MG63 (cell line): ENCODE data around the gene ANKRD39. TPM values are rescaled to one million over a fixed set of nuclear protein-coding genes. Genes with fewer than 3 reads are reported as not detected.
A peak's percentile ranks its signal among the peaks of the same experiment; 100 is the strongest.

ENCODE experiments used
- DNase-seq: peaks from one replicate; pipeline ENCODE4 v3.0.0-alpha.2; 2020
- H3K27me3 ChIP-seq: fragments of 250-450 bp; sonication (Bioruptor Pico); 2 replicates; pipeline ENCODE4 v1.5.1; 2020; ENCODE audit warnings: mild to moderate bottlenecking, moderate library complexity
- H3K36me3 ChIP-seq: fragments of 250-450 bp; sonication (Bioruptor Pico); 2 replicates; pipeline ENCODE4 v1.5.1; 2020; ENCODE audit warnings: mild to moderate bottlenecking, moderate library complexity
- H3K4me3 ChIP-seq: fragments of 250-450 bp; sonication (Bioruptor Pico); 2 replicates; pipeline ENCODE4 v1.5.1; 2020; ENCODE audit warnings: mild to moderate bottlenecking, moderate library complexity
- H3K9me3 ChIP-seq: fragments of 250-450 bp; sonication (Bioruptor Pico); 2 replicates; pipeline ENCODE4 v1.5.1; 2020; ENCODE audit warnings: mild to moderate bottlenecking, moderate library complexity
- total RNA-seq: library from RNA; depleted of rRNA; stranded (reverse); fragments of >200 nt; shearing (Covaris generic); gene quantifications from 2 replicates; pipeline ENCODE4 v1.2.3, GENCODE V29; 2014; ENCODE audit warnings: low replicate concordance; rRNA removed

The ANKRD39 gene, protein sequence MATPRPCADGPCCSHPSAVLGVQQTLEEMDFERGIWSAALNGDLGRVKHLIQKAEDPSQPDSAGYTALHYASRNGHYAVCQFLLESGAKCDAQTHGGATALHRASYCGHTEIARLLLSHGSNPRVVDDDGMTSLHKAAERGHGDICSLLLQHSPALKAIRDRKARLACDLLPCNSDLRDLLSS
- 9.2 and 14.1 TPM in 2 replicates for total RNA-seq

DNA sequence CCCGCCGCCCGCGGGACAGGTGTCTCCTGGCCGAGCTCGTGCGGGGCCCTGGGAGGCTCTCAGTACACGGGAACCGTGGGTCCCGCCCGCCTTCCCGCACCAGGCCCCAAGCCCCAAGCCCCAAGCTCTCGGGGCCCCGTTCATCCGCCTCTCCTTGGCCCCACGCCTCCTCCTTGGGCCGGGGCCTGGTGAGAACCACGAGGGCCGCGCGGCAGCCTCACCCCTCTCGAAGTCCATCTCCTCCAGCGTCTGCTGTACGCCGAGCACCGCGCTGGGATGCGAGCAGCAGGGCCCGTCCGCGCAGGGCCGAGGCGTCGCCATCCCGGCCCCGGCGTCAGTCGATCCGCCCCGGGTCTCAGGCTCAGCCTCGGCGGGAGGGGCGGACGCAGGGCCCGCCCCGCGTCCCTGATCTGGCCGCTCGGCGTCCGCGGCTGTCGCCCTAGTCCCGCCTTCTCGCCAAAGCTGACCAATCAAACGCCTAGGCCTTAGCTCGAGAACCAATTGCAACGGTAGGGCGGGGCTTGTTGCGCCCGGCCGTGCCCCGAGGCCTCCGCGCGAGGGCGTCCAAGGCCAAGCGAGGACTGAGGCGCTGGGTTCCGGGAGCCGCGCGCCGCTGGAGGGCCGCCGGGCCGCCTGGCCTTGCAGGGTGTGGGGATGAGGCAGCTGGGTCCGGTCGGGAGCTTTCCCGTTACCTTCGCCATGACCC, at the start of gene ANKRD39:
TSS of gene ANKRD39 (minus strand) at position 350 of the 706 bp plus-strand sequence. CDS start at position 321, 29 bp downstream.
- Histone ChIP-seq H3K4me3 (peak within 1 kb of the TSS; percentile 80), H3K9me3 (no peaks in the 10 kb centered on the region)

DNA sequence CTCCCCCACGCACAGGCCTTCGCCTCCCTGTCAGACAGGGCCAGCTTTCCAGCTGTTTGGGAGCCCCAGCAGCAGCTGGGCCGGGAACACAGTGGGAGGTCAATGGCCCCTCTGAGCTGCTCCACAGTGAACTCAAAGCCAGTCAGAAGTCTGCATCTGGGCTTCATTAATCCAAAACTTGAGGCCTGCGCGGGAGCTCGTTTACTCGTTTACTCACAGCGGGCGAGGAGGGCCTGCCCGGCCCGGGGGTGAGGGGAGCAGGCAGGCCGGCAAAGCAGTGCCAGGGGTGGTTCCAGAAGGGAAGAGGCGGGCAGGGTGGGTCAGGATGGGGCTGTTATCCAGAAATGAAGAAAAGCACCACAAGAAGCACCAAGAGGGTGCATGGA, 48.9 kb upstream of the ANKRD39 start:
- peak; percentile 81 for DNase-seq
- Histone ChIP-seq H3K36me3 (no peaks in the 10 kb centered on the region), H3K4me3 (peak overlapping the region; percentile 21), H3K9me3 (no peaks in the 10 kb centered on the region), H3K27me3 (no peaks in the 10 kb centered on the region)

More for the DNA sequence above, at the start of gene ANKRD39:
- peak; percentile 96 for DNase-seq
- H3K36me3 ChIP-seq = peaks cover 16% of the 10 kb centered on the region
- no peaks in the 10 kb centered on the region for H3K27me3 ChIP-seq

DNA sequence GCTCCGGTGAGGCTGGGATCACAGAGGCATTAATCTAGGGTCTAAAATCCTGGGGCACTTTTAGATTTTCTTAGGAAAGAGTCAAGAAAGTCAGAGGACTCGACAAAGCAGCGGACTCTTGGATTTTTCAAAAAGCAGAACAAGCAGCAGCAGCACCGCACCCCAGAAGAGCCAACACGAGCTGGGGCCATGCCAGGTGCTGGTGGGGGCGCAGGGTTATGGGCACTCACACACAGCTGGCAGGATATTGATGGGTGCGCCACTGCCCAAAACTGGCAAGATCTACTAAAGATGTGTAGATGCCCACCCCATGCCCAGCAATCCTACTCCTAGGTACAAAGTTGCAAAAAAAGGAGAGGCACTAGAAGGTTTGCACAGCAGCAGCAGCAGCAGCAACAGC, 46.0 kb upstream of the ANKRD39 start:
- H3K9me3 ChIP-seq = no peaks in the 10 kb centered on the region

DNA sequence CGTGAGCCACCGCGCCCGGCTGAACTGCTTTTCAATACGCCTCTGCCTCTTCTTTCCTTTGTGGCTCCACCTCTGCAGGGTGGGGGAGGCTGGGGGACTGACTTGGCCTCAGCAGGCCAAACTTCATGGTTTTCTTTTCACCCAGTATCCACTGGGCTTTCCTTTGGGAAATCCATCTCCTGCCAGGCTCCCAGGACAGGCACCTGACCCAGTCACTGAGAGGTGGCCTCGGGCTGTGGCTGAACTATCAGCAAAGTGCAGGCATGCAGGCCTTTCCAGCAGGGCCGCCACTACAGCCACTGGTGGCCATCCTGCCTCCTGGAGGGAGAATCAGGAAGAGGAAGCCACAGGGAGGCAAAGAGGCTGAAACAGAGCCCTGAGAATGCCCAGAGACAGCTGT, 45.5 kb upstream of the ANKRD39 start:
- Histone ChIP-seq H3K9me3 (no peaks in the 10 kb centered on the region), H3K27me3 (no peaks in the 10 kb centered on the region), H3K4me3 (no peak overlapping the region), H3K36me3 (no peaks in the 10 kb centered on the region)
- DNase-seq = no peak

More for the DNA sequence above, 46.0 kb upstream of the ANKRD39 start:
- Histone ChIP-seq H3K4me3 (no peak overlapping the region), H3K27me3 (no peaks in the 10 kb centered on the region), H3K36me3 (no peaks in the 10 kb centered on the region)
- no peak for DNase-seq

DNA sequence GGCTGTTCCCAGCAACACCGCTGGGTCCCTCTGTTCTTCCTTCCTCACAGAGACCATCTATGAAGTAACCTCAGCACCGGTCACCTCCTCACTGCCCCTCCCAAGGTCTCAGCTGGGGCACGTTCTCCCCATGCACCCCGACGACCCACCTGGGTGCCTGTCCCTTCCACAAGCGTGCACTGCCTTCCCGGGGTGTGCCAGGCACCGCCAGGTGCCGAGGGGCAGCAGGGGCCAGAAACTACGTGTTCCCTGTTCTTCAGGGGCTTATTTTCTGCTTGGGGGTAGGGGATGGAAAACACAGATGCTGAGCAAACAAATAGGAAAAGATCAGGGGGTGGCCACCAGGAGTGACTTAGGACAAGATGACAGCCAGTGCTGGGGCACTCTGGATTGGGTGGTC, 42.4 kb upstream of the ANKRD39 start:
- DNase-seq = no peak
- H3K27me3 ChIP-seq = no peaks in the 10 kb centered on the region
- no peak overlapping the region for H3K4me3 ChIP-seq
- no peaks in the 10 kb centered on the region for H3K36me3 ChIP-seq
- H3K9me3 ChIP-seq = no peaks in the 10 kb centered on the region

DNA sequence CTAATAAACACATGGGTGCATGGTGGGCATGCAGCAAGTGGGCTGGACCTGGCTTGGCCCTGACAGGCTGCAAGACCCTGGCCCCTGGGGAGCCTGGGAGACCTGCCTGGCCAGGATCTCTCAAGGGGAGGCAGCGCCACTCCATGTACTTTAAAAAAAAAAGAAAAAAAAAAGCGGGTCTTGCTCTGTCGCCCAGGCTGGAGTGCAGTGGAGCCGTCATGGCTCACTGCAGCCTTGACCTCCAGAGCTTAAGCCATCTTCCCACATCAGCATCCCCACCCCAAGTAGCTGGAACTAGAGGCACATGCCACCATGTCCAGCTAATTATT, 41.6 kb upstream of the ANKRD39 start:
- Histone ChIP-seq H3K36me3 (no peaks in the 10 kb centered on the region), H3K9me3 (no peaks in the 10 kb centered on the region), H3K27me3 (no peaks in the 10 kb centered on the region), H3K4me3 (no peak overlapping the region)
- DNase-seq = no peak

DNA sequence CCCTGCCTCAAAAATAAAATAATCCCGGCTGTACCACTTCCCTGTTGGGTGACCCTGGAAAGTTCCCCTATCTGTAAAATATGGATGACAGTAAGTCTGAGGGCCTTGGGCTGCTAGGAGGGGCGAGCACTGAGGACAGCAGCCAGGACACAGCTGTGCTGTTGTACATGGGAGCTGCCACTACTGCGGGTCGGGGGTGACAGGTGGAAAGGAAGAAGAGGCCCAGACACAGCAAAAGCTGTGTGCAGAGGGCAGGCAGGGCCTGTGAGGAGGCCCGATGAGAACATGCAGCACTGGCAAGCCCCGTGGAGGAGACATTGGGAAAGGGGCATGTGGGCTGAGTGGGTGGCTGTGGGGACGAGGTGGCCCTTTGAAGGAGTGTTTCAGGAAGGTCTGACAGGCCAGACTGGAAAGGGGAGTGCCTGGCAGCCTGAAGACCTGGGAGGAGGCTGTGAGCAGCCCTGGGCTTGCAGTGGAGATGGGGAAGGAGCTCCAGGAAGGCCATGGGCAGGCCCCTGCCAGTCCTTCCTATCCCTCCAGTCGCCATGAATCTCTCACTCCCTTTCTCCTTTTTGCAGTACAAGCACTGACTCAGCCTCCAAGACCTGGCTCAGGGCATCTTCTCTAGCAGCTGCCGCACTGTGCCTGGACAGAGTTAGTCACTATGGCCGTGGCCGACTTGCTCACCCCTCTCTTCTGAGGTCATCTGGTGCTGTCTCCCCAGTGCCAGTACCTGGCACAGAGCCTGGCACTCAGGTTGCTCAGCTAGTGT, 41.0 kb upstream of the ANKRD39 start:
- H3K36me3 ChIP-seq = no peaks in the 10 kb centered on the region
- no peak overlapping the region for H3K4me3 ChIP-seq
- no peaks in the 10 kb centered on the region for H3K27me3 ChIP-seq
- DNase-seq = peak; percentile 93
- H3K9me3 ChIP-seq = no peaks in the 10 kb centered on the region

DNA sequence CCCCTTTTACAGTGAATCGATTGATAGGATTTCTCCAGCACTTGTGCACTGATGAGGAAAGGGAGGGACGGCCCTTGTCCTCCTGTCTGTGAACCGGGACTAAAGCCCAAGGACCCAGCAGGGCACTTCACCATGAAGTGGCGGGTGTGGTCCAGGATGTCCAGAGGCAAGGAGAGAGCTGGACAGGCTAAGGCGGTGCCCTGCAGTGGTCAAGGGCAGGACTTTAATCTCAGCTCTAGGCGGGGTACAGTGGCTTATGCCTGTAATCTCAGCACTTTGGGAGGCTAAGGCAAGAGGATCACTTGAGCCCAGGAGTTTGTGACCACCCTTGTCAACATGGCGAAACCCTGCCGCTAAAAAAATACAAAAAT, 40.3 kb upstream of the ANKRD39 start:
- Histone ChIP-seq H3K9me3 (no peaks in the 10 kb centered on the region), H3K36me3 (no peaks in the 10 kb centered on the region), H3K4me3 (no peak overlapping the region), H3K27me3 (no peaks in the 10 kb centered on the region)
- no peak for DNase-seq

DNA sequence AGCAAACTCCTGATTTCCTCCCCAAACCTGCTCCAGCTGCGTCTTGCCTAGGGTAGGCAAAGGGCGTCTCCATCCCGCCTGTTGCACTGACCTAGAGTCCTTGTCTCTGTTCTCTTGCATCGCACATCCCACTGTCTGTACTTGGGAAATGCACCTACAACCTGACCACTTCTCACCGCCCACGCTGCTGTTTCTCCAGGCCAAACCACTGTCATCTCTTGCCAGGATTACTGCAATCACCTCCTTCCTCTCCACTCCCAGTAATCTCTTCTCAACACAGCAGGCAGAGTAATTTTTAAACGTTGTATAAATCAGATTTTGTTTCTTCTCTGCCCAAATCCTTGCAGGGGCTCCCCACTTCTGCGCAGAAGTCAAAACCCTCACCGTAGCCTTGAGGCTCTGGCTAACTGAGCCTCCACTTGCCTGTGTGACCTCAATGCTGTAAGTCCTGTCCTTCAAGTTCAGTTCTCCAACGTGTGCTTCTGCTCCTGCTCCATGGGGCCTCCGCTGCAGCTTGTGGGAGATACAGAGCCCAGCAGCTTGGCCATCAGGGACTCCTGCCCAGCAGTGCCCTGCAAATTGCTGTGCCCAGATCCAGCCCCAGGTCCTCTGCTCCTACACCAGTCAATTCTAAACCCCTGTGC, 39.8 kb upstream of the ANKRD39 start:
- DNase-seq = peak; percentile 44
- H3K36me3 ChIP-seq = no peaks in the 10 kb centered on the region
- no peaks in the 10 kb centered on the region for H3K9me3 ChIP-seq
- H3K4me3 ChIP-seq = no peak overlapping the region
- H3K27me3 ChIP-seq = no peaks in the 10 kb centered on the region

DNA sequence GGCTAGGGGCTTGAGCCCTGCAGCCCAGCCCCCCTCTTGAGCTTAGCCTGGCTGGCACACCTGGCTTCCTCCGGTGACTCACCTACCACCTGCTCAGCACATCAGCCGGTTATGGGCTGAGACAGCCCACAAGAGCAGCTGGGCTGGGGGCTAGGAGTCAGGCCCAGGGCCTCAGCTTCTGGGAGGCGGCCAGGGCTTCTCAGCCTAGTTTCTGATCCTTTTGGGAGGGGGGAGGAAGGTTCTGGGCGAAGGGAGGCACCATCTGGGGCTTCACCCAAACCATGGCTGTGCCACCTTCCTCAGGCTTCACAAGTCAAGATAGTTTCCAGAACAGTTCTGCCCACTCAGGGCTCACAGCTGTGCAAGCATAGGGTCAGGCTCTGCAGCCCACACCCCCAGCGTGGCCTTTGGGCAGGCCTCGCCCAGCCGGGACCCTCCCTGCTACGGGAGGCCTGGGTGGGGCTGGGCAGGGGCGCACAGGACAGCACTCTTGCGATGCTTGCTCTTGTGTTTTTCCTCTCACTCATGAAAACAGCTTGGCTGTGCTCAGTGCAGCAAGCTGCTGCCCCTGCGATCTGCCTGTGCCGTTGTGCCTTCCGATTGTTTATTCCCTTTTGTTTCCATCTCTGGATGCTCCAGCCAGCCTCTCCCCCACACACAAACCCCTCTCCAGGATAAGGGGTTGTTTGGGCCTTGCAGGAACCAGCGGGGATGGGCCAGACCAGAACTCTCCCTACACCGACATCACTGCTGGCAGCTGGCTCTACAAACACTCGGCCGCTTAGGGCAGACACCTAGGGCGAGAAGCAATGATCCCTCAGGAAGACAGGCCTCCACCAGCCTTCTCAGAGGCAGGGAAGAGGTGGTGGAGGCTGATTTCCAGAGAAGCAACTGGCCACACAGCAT, 38.2 kb upstream of the ANKRD39 start:
- Histone ChIP-seq H3K36me3 (no peaks in the 10 kb centered on the region), H3K4me3 (no peak overlapping the region), H3K27me3 (no peaks in the 10 kb centered on the region), H3K9me3 (no peaks in the 10 kb centered on the region)
- DNase-seq = no peak

DNA sequence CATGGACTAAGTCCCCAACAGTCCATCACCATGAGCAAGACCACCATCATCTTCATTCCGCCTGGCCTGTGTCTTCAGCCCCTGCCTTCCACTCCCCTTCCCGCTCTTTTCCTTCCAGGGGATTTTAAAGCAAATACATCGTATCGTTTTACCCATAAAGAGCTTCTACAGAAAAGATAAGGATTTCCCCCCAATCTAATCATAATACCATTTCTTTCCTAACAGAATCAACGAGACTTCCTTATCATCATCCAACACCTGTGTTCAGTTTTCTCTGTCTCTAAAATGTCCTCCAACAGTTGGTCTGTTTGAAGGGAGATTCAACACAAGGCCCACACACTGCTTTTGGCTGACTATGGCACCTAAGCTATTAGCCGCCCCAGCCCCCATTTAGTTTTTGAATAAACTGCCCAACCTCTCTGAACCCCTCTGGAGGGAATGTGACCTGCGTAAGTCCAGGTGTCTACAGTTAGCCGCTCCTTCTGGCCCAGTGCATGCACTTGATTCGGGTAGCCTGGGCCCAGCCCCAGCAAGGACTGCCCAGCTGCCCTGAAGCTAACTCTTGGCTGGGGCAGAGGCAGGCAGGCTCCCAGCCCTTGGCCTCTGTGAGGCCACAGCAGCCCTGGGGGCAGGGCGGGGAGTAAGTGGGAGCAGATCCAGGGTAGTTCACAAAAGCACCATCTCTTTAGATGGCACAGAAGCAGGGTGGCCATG, 37.4 kb upstream of the ANKRD39 start:
- no peaks in the 10 kb centered on the region for H3K36me3 ChIP-seq
- no peak overlapping the region for H3K4me3 ChIP-seq
- H3K9me3 ChIP-seq = no peaks in the 10 kb centered on the region
- peak; percentile 33 for DNase-seq
- H3K27me3 ChIP-seq = no peaks in the 10 kb centered on the region

DNA sequence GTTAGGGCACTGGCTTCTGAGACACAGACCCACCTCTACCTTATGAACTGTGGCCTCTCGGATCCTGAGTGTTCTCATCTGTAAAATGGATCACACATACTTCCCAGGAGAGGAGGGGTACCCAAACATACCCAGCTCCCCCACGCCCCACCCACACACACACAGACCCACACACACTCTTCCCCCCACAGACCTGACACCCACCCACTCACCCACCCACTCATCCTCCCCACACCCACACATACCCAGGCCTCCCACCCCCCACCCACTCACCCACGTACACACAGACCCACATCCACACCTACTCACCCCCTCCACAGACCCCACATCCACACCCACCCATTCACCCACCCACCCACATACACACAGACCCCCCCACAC, 36.3 kb upstream of the ANKRD39 start:
- H3K4me3 ChIP-seq = no peak overlapping the region
- H3K9me3 ChIP-seq = no peaks in the 10 kb centered on the region
- no peaks in the 10 kb centered on the region for H3K27me3 ChIP-seq
- no peak for DNase-seq
- no peaks in the 10 kb centered on the region for H3K36me3 ChIP-seq

DNA sequence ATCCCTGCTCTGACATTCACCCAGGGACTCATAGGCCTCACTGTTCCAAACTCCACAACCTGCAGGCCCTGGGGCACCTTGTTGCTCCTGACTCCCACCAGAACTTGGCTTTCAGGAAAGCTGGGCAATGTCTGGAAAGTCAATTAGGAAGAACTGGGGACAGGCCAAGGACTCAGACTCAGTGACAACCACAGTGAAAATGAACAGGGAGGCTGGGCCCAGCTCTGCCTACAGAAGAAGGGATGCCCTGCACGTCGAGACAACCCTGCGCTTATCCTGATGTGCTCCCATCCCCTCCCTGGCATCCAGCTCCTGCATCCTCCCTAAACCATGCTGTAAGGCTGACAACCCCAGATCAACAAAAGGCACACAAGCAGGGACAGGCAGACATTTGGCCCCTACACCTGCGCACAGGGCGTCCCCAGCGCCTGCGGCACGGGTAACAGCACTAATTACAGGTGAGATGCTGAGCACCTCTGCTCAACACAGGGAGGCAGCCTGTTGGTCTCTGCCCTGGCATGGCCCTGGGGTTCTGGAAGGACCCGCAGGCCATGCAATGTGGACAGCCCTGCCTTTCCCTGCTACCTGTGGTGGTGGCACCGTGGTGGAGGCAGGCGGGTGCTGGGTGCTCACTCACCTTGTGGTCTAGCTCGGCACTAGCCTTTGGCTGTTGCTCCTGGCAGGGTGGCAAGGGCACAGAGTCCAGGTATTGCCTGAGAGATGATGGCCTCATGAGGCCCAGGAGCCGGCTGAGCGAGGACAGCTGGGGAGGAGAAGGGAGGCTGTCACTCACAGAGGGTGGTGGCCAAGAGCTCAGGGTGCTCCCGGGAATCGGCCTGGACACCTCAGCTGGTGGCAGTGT, 35.7 kb upstream of the ANKRD39 start:
- no peak for DNase-seq
- no peaks in the 10 kb centered on the region for H3K27me3 ChIP-seq

DNA sequence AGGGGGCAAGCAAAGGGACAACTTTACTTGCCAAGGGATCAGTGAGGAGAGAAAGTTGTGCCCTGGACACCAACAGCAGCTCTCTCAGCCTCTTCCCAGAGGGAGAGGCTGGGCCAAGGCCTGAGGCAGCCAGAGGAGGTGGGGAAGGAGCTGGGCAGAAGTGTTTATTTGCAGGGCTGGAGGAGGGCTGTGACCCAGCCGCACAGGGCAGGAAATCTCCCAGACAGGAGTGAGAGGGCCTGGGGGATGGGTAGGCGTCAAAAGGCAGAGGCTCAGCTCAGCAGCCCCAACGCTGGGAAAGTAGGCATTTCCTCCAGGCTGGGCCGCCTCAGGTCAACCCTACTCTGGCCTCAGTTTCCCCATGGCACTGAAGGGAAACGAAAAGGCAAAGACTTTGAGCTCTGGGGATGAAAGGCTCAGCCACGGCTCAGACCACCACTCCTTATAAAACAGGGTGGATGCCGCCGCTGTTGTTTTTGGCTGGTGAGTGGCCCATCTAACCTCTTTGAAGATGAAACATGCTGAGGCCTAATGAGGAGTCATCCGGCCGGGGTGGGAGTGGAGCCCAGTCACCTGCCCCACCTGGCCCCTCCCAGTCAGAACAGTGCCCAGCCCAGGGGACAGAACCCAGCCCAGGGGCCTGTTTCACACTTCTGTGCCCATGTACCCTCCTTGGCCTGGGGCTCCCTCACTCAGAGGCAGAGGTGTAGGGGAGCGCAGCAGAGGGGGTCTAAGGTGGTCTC, 33.9 kb upstream of the ANKRD39 start:
- Histone ChIP-seq H3K9me3 (no peaks in the 10 kb centered on the region), H3K36me3 (no peaks in the 10 kb centered on the region), H3K4me3 (no peak overlapping the region), H3K27me3 (no peaks in the 10 kb centered on the region)
- peak; percentile 49 for DNase-seq

More for the DNA sequence above, 35.7 kb upstream of the ANKRD39 start:
- Histone ChIP-seq H3K9me3 (no peaks in the 10 kb centered on the region), H3K4me3 (no peak overlapping the region), H3K36me3 (no peaks in the 10 kb centered on the region)
